GM21737 (cell line): ENCODE data around the gene ONECUT3.
"Not testable (repeated sequence)": the region's sequence is repeated elsewhere in the genome, so short reads cannot be mapped to it uniquely, and the experiment has no call there.

Experiments
- ATAC-seq: cut with Tn5 transposase; IDR thresholded peaks from one replicate; pipeline ENCODE4 v1.9.1; 2021; ENCODE audit warnings: mild to moderate bottlenecking, moderate library complexity; ENCODE audit not compliant: unreplicated experiment

The ONECUT3 gene

GRCh38 chr19:1755467-1756171, 2.3 kb downstream of the ONECUT3 start:
- no peak for ATAC-seq

GRCh38 chr19:1756264-1756663, 3.0 kb downstream of the ONECUT3 start:
- ATAC-seq = no peak

- ATAC-seq = no peak
These were observed 3.6 kb downstream of the ONECUT3 start for GRCh38 chr19:1756705-1757465.

GRCh38 chr19:1757468-1758230, 4.3 kb downstream of the ONECUT3 start:
- no peak for ATAC-seq

- ATAC-seq = no peak
These were observed 4.9 kb downstream of the ONECUT3 start for GRCh38 chr19:1758231-1758577.

GRCh38 chr19:1758959-1759903, 5.9 kb downstream of the ONECUT3 start:
- no peak for ATAC-seq

- no peak for ATAC-seq
These were observed 6.7 kb downstream of the ONECUT3 start for GRCh38 chr19:1760020-1760419.

- ATAC-seq = not testable (repeated sequence)
These were observed 7.7 kb downstream of the ONECUT3 start for GRCh38 chr19:1760786-1761527.

GRCh38 chr19:1761528-1762242, 8.4 kb downstream of the ONECUT3 start:
- no peak for ATAC-seq

- ATAC-seq = no peak
These were observed 9.2 kb downstream of the ONECUT3 start for GRCh38 chr19:1762243-1763117.

GRCh38 chr19:1763648-1764639, 10.6 kb downstream of the ONECUT3 start:
- no peak for ATAC-seq

- no peak for ATAC-seq
These were observed 11.4 kb downstream of the ONECUT3 start for GRCh38 chr19:1764729-1765128.

GRCh38 chr19:1765232-1765903, 12.1 kb downstream of the ONECUT3 start:
- no peak for ATAC-seq

GRCh38 chr19:1765904-1766799, 12.8 kb downstream of the ONECUT3 start:
- ATAC-seq = no peak

- no peak for ATAC-seq
These were observed 13.6 kb downstream of the ONECUT3 start for GRCh38 chr19:1766800-1767352.
